Measurements from ENCODE around the gene EDNRB. TPM values are rescaled to one million over a fixed set of nuclear protein-coding genes. Genes with fewer than 3 reads are reported as not detected.

Gene EDNRB
- polyA plus RNA-seq, 1 donor (not counting 4 experiments of a cell fraction or from before 2014, with no cell fraction given) = 0.01 TPM

DNA sequence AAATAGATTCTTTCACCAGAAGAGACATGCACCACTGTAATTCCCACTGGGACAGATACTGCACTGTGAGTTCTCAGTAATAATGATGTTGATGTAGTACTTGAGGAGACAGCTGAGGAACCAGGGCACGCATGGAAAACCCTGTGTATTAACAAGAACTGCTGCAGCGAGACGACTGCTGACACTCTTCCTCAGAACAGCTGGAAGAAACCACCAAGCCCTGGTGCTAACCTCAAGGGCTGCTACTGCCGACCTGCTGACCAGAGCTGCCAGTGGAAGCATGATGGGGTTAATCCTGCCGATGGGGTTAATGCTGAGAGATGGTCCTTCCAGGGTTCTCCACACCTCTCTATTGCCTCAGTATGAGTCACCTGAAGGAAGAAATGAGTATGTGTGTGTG, 45.6 kb downstream of the EDNRB start:
- Histone ChIP-seq H3K27ac (ENCODE audit: control insufficient read depth, insufficient read depth, low read length) (no peak overlapping the region), H3K79me2 (ENCODE audit: control insufficient read depth, insufficient read depth, low read length) (no peaks in the 10 kb centered on the region), H3K4me3 (ENCODE audit: control insufficient read depth in 2 of 3, extremely low read depth in 1 of 3, insufficient read depth in 2 of 3, low read depth in 1 of 3, low read length in 3 of 3) (no peak overlapping the region), H3K27me3 (ENCODE audit: control insufficient read depth, extremely low read depth, insufficient read depth, low read length) (no peaks in the 10 kb centered on the region), H3K4me1 (ENCODE audit: control insufficient read depth, extremely low read depth, insufficient read depth, low read length) (no peaks in the 10 kb centered on the region), H3K9me3 (ENCODE audit: control insufficient read depth, low read depth, low read length) (no peaks in the 10 kb centered on the region), H3K4me2 (ENCODE audit: control insufficient read depth, extremely low read depth, insufficient read depth, low read depth, low read length) (no peak overlapping the region), H3K9ac (ENCODE audit: control insufficient read depth, extremely low read depth, insufficient read depth, low read length) (no peak overlapping the region), H3K36me3 (ENCODE audit: control insufficient read depth in 2 of 2, extremely low read depth in 1 of 2, insufficient read depth in 2 of 2, low read length in 2 of 2) (no peaks in the 10 kb centered on the region), H4K20me1 (ENCODE audit: control insufficient read depth, extremely low read depth, insufficient read depth, low read length) (no peaks in the 10 kb centered on the region), H3K9me1 (ENCODE audit: control insufficient read depth, extremely low read depth, insufficient read depth, low read length) (no peaks in the 10 kb centered on the region), H2AFZ (ENCODE audit: control insufficient read depth, low read length) (no peak overlapping the region)
- TF ChIP-seq, protein P1, sequence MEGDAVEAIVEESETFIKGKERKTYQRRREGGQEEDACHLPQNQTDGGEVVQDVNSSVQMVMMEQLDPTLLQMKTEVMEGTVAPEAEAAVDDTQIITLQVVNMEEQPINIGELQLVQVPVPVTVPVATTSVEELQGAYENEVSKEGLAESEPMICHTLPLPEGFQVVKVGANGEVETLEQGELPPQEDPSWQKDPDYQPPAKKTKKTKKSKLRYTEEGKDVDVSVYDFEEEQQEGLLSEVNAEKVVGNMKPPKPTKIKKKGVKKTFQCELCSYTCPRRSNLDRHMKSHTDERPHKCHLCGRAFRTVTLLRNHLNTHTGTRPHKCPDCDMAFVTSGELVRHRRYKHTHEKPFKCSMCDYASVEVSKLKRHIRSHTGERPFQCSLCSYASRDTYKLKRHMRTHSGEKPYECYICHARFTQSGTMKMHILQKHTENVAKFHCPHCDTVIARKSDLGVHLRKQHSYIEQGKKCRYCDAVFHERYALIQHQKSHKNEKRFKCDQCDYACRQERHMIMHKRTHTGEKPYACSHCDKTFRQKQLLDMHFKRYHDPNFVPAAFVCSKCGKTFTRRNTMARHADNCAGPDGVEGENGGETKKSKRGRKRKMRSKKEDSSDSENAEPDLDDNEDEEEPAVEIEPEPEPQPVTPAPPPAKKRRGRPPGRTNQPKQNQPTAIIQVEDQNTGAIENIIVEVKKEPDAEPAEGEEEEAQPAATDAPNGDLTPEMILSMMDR (optimal IDR thresholded peaks at IDR 0.05 in 1 of 3, IDR thresholded peaks at IDR 0.05 in 1 of 3, conservative IDR thresholded peaks at IDR 0.05 in 1 of 3; ENCODE audit: extremely low read depth in 1 of 3, insufficient read depth in 2 of 3, low read length in 3 of 3) = no peak
- no peak for TF ChIP-seq EZH2 (IDR thresholded peaks at IDR 0.05; ENCODE audit: low read length)
- FAIRE-seq (no peak), DNase-seq (ENCODE audit: low read depth, low spot score) (no peak)
- dilution Hi-C loops (cut with MboI; ENCODE audit: extremely low pct_ligation_motif_present, low sequenced_read_pairs) = no loop called here

GRCh38 chr13:77871596-77871995, 47.0 kb downstream of the EDNRB start:
- Histone ChIP-seq H3K4me1 (ENCODE audit: control insufficient read depth, extremely low read depth, insufficient read depth, low read length) (no peaks in the 10 kb centered on the region), H3K9me3 (ENCODE audit: control insufficient read depth, low read depth, low read length) (no peaks in the 10 kb centered on the region), H3K27me3 (ENCODE audit: control insufficient read depth, extremely low read depth, insufficient read depth, low read length) (no peaks in the 10 kb centered on the region), H2AFZ (ENCODE audit: control insufficient read depth, low read length) (no peak overlapping the region), H3K27ac (ENCODE audit: control insufficient read depth, insufficient read depth, low read length) (no peak overlapping the region), H4K20me1 (ENCODE audit: control insufficient read depth, extremely low read depth, insufficient read depth, low read length) (no peaks in the 10 kb centered on the region), H3K36me3 (ENCODE audit: control insufficient read depth in 2 of 2, extremely low read depth in 1 of 2, insufficient read depth in 2 of 2, low read length in 2 of 2) (no peaks in the 10 kb centered on the region), H3K9ac (ENCODE audit: control insufficient read depth, extremely low read depth, insufficient read depth, low read length) (no peak overlapping the region), H3K9me1 (ENCODE audit: control insufficient read depth, extremely low read depth, insufficient read depth, low read length) (no peaks in the 10 kb centered on the region), H3K4me2 (ENCODE audit: control insufficient read depth, extremely low read depth, insufficient read depth, low read depth, low read length) (no peak overlapping the region), H3K79me2 (ENCODE audit: control insufficient read depth, insufficient read depth, low read length) (no peaks in the 10 kb centered on the region), H3K4me3 (ENCODE audit: control insufficient read depth in 2 of 3, extremely low read depth in 1 of 3, insufficient read depth in 2 of 3, low read depth in 1 of 3, low read length in 3 of 3) (no peak overlapping the region)
- FAIRE-seq (no peak), DNase-seq (ENCODE audit: low read depth, low spot score) (no peak)
- dilution Hi-C loops (cut with MboI; ENCODE audit: extremely low pct_ligation_motif_present, low sequenced_read_pairs) = no loop called here
- TF ChIP-seq, protein P1 (optimal IDR thresholded peaks at IDR 0.05 in 1 of 3, IDR thresholded peaks at IDR 0.05 in 1 of 3, conservative IDR thresholded peaks at IDR 0.05 in 1 of 3; ENCODE audit: extremely low read depth in 1 of 3, insufficient read depth in 2 of 3, low read length in 3 of 3) = no peak
- TF ChIP-seq EZH2 (IDR thresholded peaks at IDR 0.05; ENCODE audit: low read length) = no peak
